NT2/D1 (cell line): ENCODE measurements around the gene PALLD.

Source experiments
- DNase-seq: peaks from one replicate; pipeline ENCODE4 v3.0.0-alpha.2; 2011; ENCODE audit warnings: low read depth, low spot score
- H3K27me3 ChIP-seq: 2 replicates; pipeline ENCODE4 v1.6.0; 2011; ENCODE audit warnings: mild to moderate bottlenecking; ENCODE audit not compliant: insufficient read length, insufficient read depth
- H3K36me3 ChIP-seq: 2 replicates; pipeline ENCODE4 v1.6.1; 2011; ENCODE audit warnings: mild to moderate bottlenecking, low read length, mixed read lengths; ENCODE audit not compliant: insufficient read depth, insufficient read length
- H3K4me1 ChIP-seq: 2 replicates; pipeline ENCODE4 v1.5.1; 2011; ENCODE audit not compliant: insufficient read depth, insufficient read length
- H3K4me3 ChIP-seq: 2 replicates; pipeline ENCODE4 v1.5.1; 2011; ENCODE audit warnings: low read depth; ENCODE audit not compliant: insufficient read length
- H3K9ac ChIP-seq: 2 replicates; pipeline ENCODE4 v1.6.0; 2011; ENCODE audit warnings: low read depth; ENCODE audit not compliant: insufficient read length
- H3K9me3 ChIP-seq: 2 replicates; pipeline ENCODE4 v1.5.1; 2011; ENCODE audit warnings: mild to moderate bottlenecking, low read length; ENCODE audit not compliant: insufficient read depth
- SUZ12 ChIP-seq: IDR thresholded peaks from 2 replicates; pipeline ENCODE4 v1.6.1; 2011; ENCODE audit not compliant: insufficient read length, insufficient read depth; ENCODE audit errors: extremely low read depth
- YY1 ChIP-seq: IDR thresholded peaks from 2 replicates; pipeline ENCODE4 v1.6.1; 2011; ENCODE audit not compliant: insufficient read length, insufficient read depth
- ZNF274 ChIP-seq: IDR thresholded peaks from 2 replicates; pipeline ENCODE4 v1.6.1; 2011; ENCODE audit warnings: mild to moderate bottlenecking, low read depth, low read length

Gene PALLD

DNA sequence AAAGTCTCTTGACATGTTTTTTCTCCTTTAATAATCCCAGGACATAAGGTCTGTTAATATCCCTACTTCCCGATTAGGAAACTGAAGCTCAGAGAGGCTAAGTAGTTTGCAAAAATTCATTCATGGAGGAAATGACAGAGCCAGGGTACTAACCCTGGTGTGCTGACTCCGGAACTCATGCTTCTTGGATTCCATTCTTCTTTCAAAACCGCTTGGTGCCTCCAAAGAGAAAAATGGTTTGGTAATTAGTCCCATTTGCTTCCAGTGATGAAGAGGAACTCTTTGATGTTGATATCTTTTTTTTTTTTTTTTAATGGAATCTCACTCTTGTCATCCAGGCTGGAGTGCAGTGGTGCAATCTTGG, 146.9 kb downstream of the PALLD start:
- Histone ChIP-seq H3K36me3 (no peaks in the 10 kb centered on the region), H3K4me3 (no peak overlapping the region), H3K9me3 (no peaks in the 10 kb centered on the region), H3K9ac (no peak overlapping the region), H3K4me1 (no peaks in the 10 kb centered on the region), H3K27me3 (no peaks in the 10 kb centered on the region)
- DNase-seq, result no peak
- TF ChIP-seq YY1 (no peak), ZNF274 (no peak), SUZ12 (no peak)

DNA sequence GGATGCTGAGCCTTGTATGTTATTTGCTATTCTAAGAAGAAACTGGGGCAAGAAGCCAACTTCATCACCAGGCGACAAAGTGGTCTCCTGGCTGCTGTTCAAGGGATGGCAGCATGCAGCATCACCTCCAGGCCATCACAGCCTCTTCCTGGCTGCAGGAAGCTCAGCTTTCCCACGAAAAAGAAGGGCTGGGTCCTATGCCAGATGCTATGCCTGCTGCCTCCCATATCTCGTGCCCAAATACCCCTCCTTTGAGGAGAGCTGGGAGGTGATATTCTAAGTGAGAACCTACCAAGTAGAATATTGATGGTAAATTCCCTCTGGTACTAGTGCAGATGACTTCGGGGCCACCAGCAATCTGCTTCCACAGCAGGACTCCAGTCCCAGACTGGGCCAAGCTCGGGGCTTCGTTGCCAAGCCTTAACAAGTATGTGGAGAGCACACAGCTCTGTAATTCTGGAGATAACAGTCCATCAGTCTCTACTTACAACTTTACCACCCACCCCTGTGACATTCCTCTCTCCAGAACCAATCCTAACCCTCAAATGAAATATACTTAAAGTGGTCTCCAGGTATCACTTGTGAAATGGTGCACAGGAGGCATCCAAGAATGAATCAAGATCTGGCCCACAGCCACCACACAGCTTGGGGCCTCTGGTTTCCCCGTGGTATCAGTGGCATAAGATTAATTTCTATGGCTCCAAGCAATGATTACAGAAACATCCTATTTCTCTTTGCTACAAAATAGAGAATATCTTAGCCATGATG, 149.3 kb downstream of the PALLD start:
- no peaks in the 10 kb centered on the region for H3K27me3 ChIP-seq
- DNase-seq, result no peak
- no peaks in the 10 kb centered on the region for H3K4me1 ChIP-seq
- no peaks in the 10 kb centered on the region for H3K36me3 ChIP-seq
- H3K4me3 ChIP-seq, result no peak overlapping the region
- H3K9ac ChIP-seq, result no peak overlapping the region
- no peaks in the 10 kb centered on the region for H3K9me3 ChIP-seq
- no peak for TF ChIP-seq YY1
- no peak for TF ChIP-seq ZNF274
- TF ChIP-seq SUZ12, result no peak

DNA sequence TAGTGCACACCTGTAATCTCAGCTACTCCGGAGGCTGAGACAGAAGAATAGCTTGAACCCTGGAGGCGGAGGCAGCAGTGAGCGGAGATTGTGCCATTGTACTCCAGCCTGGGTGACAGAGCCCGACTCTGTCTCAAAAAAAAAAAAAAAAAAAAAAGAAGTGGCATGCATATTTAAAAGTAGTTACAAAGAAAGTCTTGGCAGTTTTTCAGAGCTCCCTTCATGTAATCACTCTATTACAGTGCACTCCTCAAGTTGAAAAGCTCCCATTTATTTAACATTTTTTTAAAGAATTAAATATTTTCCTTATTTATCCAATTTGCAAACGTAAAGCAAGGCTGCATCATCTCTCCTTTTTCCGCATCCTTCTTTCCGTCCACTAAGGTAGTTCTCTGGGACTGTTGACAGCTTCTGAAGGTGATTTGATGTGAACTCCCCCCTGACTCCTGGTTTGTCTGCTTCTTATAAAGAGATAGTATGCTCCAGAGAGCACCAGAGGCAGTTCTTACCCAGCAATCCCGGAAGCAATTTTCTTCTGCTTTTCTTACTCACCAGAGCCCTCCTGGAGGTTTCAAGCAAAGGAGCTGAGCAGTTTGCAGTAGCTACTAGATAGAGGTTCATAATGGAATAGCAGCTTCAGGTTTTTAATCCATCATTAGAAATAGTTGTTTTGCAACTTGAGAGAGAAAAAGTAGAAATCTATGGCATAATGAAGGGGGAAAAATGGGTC, 151.0 kb downstream of the PALLD start:
- Histone ChIP-seq H3K27me3 (no peaks in the 10 kb centered on the region), H3K4me3 (no peak overlapping the region), H3K36me3 (no peaks in the 10 kb centered on the region), H3K9ac (no peak overlapping the region), H3K4me1 (no peaks in the 10 kb centered on the region), H3K9me3 (no peaks in the 10 kb centered on the region)
- DNase-seq, result no peak
- TF ChIP-seq YY1, result no peak
- TF ChIP-seq ZNF274, result no peak
- TF ChIP-seq SUZ12, result no peak

GRCh38 chr4:168648494-168648893, 151.6 kb downstream of the PALLD start:
- TF ChIP-seq YY1 (no peak), SUZ12 (no peak), ZNF274 (no peak)
- Histone ChIP-seq H3K4me1 (no peaks in the 10 kb centered on the region), H3K9ac (no peak overlapping the region), H3K27me3 (no peaks in the 10 kb centered on the region), H3K36me3 (no peaks in the 10 kb centered on the region), H3K4me3 (no peak overlapping the region), H3K9me3 (no peaks in the 10 kb centered on the region)
- DNase-seq, result no peak

DNA sequence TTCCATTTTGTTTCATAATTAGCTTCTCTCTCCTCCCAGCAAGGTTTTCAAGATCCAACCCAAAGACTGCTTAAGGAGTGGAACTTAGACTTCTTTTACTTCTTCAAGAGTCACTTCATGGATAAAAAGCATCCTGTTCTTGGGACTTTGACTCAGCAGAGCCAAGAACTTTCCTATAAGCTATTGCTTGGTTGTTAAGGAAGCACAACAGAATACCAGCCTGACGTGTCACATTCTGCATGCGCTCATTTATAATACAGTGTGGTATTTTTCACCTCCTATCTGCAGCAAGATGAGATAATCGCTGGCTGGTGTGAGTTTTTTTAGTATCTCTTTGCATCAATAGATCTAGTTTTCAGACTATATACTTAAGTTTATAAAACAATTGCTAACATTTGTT, 152.1 kb downstream of the PALLD start:
- Histone ChIP-seq H3K9ac (no peak overlapping the region), H3K9me3 (no peaks in the 10 kb centered on the region), H3K4me1 (no peaks in the 10 kb centered on the region), H3K4me3 (no peak overlapping the region), H3K27me3 (no peaks in the 10 kb centered on the region), H3K36me3 (no peaks in the 10 kb centered on the region)
- no peak for TF ChIP-seq YY1
- no peak for DNase-seq

DNA sequence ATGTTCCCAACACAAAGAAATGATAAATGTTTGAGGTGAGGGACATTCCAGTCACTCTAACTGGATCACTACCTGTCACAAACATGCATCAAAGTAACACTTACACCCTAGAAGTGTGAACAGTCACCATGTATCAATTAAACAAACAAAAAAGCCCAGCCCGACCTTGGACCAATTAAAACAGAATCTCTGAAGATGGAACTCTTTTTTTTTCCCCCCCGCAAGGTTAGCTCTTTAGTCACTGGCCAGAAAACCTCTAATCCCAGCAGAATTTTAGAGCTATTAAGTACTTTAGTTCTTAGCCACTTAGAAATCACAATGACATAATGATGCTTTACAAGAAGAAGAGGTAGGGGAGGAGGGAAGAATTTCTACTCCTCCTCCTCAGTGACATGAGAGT, 154.5 kb downstream of the PALLD start:
- H3K27me3 ChIP-seq, result no peaks in the 10 kb centered on the region
- no peaks in the 10 kb centered on the region for H3K9me3 ChIP-seq
- no peaks in the 10 kb centered on the region for H3K36me3 ChIP-seq
- H3K4me3 ChIP-seq, result no peak overlapping the region
- DNase-seq, result no peak
- no peaks in the 10 kb centered on the region for H3K4me1 ChIP-seq
- H3K9ac ChIP-seq, result no peak overlapping the region
- TF ChIP-seq ZNF274, result no peak
- no peak for TF ChIP-seq SUZ12
- TF ChIP-seq YY1, result no peak

GRCh38 chr4:168651864-168652263, 155.0 kb downstream of the PALLD start:
- TF ChIP-seq YY1, result no peak
- TF ChIP-seq SUZ12, result no peak
- no peak for TF ChIP-seq ZNF274
- Histone ChIP-seq H3K4me3 (no peak overlapping the region), H3K9me3 (no peaks in the 10 kb centered on the region), H3K27me3 (no peaks in the 10 kb centered on the region), H3K4me1 (no peaks in the 10 kb centered on the region), H3K9ac (no peak overlapping the region), H3K36me3 (no peaks in the 10 kb centered on the region)
- no peak for DNase-seq

GRCh38 chr4:168652755-168653154, 155.9 kb downstream of the PALLD start:
- TF ChIP-seq ZNF274 (no peak), YY1 (no peak), SUZ12 (no peak)
- H3K4me3 ChIP-seq, result no peak overlapping the region
- no peaks in the 10 kb centered on the region for H3K27me3 ChIP-seq
- no peak for DNase-seq
- H3K36me3 ChIP-seq, result no peaks in the 10 kb centered on the region
- no peaks in the 10 kb centered on the region for H3K9me3 ChIP-seq
- H3K4me1 ChIP-seq, result no peaks in the 10 kb centered on the region
- no peak overlapping the region for H3K9ac ChIP-seq
